Epithelial cell of esophagus (primary cell): ENCODE measurements around the gene TMEM165.
A peak's percentile ranks its signal among the peaks of the same experiment; 100 is the strongest.

Experiments
- DNase-seq: peaks from one replicate; pipeline ENCODE4 v3.0.0; 2010; ENCODE audit warnings: low read depth
- H3K4me3 ChIP-seq: 2 replicates; pipeline ENCODE4 v1.5.1; 2011; ENCODE audit warnings: mild to moderate bottlenecking, low read length, control low read depth
- CTCF ChIP-seq: IDR thresholded peaks from 2 replicates; pipeline ENCODE4 v1.5.1; 2011; ENCODE audit warnings: low read depth, mild to moderate bottlenecking, low read length, control low read depth, inconsistent platforms; ENCODE audit not compliant: insufficient read depth; ENCODE audit errors: missing control alignments

TMEM165 gene

GRCh38 chr4:55438314-55438713 is 42.6 kb downstream of the TMEM165 start:
- no peak for DNase-seq

GRCh38 chr4:55439023-55439422 is 43.3 kb downstream of the TMEM165 start:
- DNase-seq, result no peak
- no peak for TF ChIP-seq CTCF
- H3K4me3 ChIP-seq, result no peak overlapping the region

More at GRCh38 chr4:55438314-55438713, 42.6 kb downstream of the TMEM165 start:
- no peak overlapping the region for H3K4me3 ChIP-seq
- TF ChIP-seq CTCF, result no peak

GRCh38 chr4:55440786-55441185 is 45.0 kb downstream of the TMEM165 start:
- TF ChIP-seq CTCF, result no peak
- DNase-seq, result peak; percentile 14
- no peak overlapping the region for H3K4me3 ChIP-seq

GRCh38 chr4:55442541-55442940 is 46.8 kb downstream of the TMEM165 start:
- DNase-seq, result no peak
- TF ChIP-seq CTCF, result no peak
- no peak overlapping the region for H3K4me3 ChIP-seq

GRCh38 chr4:55444827-55445226 is 49.1 kb downstream of the TMEM165 start:
- H3K4me3 ChIP-seq, result no peak overlapping the region
- TF ChIP-seq CTCF, result peak; percentile 56
- peak; percentile 37 for DNase-seq

- peak; percentile 56 for DNase-seq
- TF ChIP-seq CTCF, result no peak
- H3K4me3 ChIP-seq, result no peak overlapping the region
Measured at GRCh38 chr4:55445921-55446577, 50.3 kb downstream of the TMEM165 start.

- no peak for DNase-seq
- no peak for TF ChIP-seq CTCF
Measured at GRCh38 chr4:55446578-55446922, 50.8 kb downstream of the TMEM165 start.

More at GRCh38 chr4:55446578-55446922, 50.8 kb downstream of the TMEM165 start:
- no peak overlapping the region for H3K4me3 ChIP-seq
